Raji (cell line): Measurements from ENCODE around the gene ACSL6.

ENCODE experiments used
- POLR2A ChIP-seq: IDR thresholded peaks from 2 replicates; pipeline ENCODE4 v1.6.1; 2011; ENCODE audit warnings: low read depth, low read length, control low read depth; ENCODE audit not compliant: insufficient read depth

ACSL6 gene, protein sequence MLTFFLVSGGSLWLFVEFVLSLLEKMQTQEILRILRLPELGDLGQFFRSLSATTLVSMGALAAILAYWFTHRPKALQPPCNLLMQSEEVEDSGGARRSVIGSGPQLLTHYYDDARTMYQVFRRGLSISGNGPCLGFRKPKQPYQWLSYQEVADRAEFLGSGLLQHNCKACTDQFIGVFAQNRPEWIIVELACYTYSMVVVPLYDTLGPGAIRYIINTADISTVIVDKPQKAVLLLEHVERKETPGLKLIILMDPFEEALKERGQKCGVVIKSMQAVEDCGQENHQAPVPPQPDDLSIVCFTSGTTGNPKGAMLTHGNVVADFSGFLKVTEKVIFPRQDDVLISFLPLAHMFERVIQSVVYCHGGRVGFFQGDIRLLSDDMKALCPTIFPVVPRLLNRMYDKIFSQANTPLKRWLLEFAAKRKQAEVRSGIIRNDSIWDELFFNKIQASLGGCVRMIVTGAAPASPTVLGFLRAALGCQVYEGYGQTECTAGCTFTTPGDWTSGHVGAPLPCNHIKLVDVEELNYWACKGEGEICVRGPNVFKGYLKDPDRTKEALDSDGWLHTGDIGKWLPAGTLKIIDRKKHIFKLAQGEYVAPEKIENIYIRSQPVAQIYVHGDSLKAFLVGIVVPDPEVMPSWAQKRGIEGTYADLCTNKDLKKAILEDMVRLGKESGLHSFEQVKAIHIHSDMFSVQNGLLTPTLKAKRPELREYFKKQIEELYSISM

DNA sequence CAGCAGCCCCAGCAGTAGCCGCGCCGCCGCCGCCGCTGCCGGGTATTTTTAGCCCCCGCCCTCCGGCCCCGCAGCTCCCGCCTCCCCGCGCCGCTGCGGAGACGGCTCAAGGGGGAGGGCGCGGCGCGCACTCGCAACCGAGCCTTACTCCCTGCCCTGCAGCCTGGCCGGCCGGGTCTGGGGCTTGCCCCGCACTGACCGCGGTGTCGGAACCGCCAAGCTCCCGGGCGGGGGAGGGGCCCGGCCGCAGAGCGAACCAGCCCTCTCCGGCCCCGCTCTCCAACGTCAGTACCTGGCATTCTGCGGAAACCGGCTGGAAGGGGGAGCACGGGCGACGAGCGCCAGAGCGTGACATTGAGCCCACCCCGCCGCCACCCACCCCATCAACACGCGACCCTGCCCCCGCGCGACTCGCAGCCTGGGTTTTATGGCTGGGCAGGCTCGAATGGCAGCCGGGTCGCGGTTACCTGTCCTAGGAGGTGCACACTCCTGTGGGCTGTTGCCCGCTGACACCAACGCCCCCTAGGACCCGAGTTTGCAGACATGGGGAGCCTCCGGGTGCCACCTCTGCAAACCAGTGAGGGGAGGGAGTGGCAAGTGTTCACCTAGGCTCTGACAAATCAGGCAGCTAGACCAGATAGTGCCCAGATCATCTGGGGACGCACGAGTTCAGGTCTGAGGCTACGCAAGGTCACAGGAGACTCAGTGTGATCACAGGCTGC is at the start of gene ACSL6:
Gene ACSL6 (minus strand): TSS at position 37 of the 722 bp plus-strand sequence. CDS start 105 bp downstream, outside the sequence.
- TF ChIP-seq POLR2A = no peak

DNA sequence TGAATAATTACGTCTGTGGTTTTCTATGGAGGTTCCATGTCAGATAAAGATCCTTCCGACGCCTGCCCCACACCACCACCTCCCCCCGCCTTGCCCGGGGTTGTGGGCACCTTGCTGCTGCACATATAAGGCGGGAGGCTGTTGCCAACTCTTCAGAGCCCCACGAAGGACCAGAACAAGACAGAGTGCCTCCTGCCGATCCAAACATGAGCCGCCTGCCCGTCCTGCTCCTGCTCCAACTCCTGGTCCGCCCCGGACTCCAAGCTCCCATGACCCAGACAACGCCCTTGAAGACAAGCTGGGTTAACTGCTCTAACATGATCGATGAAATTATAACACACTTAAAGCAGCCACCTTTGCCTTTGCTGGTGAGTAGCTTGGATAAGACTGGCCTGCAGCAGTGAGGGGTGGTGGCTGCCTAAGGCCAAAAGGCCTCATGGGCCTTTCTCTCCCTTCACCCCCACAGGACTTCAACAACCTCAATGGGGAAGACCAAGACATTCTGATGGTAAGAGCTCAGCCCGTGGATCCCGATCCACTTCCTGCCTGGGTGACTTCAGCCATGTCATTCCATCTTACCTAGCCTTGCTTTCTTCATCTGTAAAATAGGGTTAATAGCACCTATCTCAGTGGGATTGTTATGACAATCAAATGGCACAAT is 49.2 kb upstream of the ACSL6 start, which contains the start of gene IL3:
Gene IL3 (plus strand): TSS at position 155 of the 661 bp plus-strand sequence. CDS start 52 bp downstream, at position 207.
- TF ChIP-seq POLR2A = no peak

DNA sequence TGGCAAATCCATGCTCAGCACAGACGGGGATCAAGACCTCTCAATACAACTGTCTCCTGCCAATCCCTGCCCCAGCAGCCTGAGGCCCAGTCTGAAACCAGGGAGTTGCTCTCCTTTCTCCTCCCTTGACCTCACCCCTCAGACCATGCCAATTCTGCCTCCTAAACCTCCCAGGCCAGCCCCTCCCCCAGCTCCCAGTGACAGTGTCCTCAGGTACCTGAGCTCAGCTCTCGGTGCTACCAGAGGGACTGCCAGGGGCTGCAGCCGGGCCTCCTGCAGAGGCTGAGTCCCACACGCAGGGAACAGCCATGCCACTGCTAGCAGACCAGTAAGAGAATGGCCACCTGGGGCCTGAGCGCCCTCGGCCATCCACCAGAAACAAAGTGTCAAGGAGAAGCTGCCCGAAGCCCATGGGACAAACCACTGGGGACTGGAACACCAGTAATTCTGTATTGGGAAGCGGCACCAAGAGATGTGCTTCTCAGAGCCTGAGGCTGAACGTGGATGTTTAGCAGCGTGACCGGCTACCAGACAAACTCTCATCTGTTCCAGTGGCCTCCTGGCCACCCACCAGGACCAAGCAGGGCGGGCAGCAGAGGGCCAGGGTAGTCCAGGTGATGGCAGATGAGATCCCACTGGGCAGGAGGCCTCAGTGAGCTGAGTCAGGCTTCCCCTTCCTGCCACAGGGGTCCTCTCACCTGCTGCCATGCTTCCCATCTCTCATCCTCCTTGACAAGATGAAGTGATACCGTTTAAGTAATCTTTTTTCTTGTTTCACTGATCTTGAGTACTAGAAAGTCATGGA is 48.4 kb upstream of the ACSL6 start:
- no peak for TF ChIP-seq POLR2A

DNA sequence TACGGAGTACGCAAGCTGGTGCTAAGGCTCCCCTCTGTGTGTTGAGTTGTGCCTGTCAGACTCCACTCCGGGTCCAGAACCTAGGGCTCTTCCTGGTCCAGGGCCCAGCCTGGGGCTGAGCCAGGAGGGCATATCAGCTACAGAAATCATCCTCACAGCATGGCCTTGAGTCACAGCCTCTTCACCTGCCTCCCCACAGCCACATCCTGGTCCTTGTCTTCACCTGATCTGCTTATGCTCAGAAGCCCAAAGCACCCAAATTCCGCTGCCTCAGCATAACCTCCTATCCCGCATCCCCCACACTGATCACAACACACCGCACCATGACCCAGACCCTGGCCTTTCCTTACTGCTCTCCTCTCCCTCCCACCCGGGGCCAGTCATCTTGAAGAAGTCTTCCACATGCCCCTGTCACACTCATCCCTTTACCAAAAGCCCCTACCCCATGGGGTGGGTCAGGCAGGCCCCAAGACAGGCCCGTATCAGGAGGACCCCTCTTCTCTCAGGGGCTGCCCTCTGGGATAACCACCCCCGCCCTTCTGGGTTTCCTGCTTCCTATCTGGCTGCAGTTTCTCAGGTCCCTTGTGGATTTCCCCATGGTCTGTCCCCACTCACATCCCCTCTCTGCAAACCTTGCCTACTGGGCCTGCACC is 47.7 kb upstream of the ACSL6 start:
- no peak for TF ChIP-seq POLR2A

DNA sequence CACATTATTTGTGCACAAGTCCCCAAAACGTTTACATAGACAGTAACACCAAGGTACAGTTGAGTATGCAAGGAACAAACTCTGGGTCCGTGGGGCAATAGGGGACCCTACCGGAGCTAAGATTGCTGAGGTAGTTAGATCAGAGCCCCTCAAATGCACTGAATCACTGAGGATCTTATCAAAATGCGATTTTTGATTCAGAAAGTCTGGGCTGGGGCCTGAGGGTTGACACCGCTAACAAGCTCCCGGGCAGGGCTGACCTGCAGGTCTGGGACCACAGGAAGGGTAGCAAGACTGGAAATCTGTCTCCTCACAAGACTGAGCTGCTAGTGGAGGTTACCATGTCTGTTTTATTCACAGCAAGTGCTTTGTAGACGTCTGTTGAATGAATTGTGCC is 47.2 kb upstream of the ACSL6 start:
- no peak for TF ChIP-seq POLR2A

DNA sequence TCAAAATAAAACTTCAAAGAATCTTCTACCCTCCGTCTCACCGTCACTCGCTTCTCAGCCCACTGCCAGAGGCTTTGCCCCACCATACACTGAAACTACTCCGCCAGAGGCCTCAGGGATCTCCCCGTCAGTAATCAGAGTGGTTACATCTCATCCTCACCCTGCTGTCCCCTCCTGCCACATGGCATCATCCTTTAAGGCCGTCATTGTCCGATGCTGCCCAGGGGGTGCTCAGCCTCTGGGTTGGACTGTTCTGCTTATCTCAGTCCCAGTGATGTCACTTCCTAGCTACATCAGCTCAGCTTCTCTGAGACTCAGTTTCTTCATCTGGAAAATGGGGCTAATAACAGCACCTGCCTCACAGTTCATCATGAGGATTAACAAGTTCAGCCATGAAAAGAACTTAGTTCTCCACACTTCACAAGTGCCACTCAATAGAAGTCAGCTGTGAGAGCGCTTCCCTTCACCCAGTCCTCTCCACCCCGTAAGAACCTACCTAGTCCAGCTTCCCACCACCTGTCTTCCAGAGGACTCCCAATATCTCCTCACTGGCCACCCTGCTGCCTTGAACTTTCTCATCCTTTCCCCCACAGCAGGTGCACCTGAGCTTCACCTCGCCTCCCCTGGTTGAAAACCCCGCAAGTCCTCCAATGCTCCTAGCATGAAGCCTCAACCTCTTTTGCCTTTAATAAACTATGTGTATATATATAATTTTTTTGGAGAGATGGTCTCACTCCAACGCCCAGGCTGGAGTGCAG is 46.2 kb upstream of the ACSL6 start:
- TF ChIP-seq POLR2A = no peak

DNA sequence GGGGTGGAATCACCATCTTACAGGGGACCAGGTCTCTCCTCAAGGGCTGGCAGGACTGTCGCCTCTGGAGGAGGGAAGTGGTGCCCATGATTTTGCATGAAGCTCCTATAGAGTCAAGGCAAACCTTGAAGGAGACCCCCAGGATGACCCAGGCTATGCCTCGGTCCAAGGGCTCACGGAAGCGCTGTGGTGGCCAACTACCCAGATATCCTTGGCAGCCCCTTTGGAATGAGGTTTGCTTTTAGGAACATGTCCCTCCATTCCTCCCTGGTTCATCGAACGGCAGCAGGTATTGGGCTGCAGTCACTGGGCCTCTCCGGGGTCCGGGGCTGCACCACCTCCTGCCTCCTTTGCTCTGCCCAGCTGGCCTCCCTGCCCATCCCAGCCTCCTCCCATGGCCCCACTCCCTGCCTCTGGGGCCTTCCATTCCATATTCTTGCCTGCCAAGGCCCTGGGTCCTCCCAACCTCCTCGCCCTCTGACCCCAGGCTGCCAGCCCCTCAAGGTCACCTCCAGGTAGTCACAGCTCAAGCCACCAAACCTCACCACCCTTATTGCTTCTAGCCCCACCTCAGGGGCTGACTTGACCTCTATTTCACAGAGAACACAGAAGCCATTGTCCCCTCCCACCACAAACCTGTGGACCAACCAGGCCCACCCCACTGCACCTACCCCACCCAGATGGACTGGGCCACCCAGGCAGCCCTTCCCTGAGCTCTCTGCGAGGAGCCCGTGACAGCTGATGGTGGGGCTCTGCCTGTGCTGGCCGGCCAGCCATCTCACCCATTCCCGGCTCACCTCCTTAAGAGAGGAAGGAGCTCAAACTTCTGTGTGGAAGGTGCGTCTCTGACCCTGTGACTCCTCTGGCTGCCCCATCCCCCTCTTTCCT is 45.4 kb upstream of the ACSL6 start:
- no peak for TF ChIP-seq POLR2A

DNA sequence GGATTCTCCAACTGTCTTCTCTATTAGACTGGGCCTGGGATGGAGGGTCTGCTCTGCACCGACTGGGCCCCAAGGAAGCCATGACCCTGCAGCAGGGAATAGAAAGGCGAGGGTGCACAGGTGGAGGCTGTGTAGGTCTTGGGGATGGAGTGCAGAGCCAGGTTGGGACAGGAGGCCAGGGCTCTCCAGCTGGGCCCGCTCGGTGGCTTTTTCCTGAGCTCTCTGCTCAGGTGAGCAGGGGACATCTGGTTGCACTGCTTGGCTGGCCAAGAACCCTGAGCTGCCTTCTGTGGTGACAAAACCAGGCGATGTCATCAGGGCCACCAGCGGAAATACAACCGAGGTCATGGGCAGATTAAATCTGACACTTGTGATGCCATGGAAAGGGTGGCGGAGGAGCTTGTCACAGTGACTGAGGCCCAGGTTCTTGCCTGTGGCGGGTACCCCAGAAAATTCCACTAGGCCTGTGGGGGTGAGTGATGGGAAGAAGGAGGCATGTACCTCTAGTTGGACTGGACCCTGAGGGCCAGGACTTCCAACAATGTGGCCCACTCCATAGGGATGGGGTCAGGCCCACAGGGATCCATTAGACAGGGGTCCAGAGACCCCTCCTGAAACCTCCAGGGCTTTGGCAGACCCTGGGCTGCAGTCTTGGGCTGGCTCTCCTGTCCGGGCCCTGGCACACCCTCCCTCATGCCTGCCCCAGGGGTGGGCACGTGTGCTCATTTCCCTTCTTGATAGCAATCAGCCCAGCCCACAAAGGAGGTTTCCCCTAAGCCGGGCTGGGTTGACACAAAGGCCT is 44.6 kb upstream of the ACSL6 start:
- no peak for TF ChIP-seq POLR2A

DNA sequence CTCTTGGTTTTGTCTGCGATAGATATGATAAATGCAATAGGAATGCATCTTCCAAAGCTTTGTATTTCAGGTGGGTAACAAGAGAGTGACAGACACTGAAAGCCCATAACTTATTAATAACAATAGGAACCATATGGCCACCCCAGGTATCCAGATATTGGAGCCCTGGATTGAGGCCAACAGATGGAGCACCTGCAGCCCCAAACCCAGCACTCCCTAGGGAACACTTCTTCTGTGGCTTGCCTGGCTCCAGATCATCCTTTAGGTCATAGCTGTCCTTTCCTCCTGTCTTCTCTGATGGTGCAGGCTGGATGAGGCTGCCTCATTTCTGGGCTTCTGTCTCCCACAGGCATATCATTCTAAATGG is 44.0 kb upstream of the ACSL6 start:
- no peak for TF ChIP-seq POLR2A

DNA sequence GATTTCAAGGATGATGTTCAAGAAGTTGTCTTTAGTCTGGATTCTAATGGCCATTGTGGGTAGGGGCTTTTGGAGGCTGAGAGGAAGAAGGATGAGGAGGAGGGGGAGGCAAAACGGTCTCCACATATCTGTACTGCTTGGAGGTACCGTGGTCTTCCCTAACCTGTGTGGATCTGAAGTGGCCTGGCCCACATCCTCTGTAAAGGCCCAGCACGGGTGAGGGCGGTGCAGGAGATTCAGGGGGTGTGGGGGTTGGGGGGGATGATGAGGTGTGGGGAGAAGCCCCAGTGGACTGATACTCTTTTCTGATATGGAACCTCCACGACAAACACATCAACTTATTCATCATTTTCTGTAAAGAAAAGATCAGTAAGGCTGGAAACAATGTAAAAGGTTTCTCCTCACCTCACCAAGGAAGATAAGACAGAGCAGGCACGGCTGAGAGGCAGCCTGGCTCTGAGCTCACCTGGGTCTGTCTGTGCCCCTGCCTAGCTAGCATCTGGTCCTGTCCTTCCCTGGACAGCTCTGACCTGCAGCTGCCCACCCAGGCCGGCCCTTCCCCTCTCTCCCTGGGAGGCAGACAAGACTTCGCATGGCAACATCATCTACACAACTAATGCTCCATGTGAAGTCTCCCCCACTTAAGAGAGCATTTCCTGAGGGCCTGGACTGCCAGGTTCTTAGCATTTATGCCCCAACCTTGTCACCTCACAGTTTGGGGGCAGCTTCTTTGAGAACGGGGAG is 43.4 kb upstream of the ACSL6 start:
- no peak for TF ChIP-seq POLR2A

DNA sequence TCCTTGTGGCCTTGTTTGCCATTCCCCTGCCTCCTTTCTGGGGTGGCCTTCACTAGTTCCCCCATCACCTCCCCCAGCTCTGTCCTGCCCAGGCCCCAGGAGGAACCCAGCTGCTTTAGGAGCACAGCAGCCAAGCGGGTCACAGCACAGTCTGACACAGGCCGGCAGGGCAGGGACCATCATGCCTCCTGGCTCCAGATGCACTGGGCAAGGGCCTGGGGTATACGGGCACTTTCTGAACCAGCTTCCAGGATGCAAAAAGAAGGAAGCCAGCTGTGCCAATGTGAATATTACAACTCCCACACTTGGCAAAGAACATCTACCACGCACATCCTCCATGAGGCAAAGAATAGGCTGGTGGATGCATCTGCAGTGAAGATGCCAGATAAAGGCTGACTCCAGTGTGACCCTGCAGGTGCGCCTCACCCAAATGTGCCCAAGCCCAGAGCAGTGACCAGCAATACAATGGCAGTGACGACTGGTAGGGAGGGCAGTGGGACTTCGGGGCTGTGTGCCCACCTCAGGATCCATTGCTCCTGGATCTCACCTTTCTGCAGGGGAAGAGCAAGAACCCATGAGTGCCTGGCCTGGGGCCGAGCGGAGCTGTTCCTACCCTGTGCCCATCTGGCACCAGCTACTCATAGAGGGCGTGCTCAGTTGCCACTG is 42.7 kb upstream of the ACSL6 start:
- no peak for TF ChIP-seq POLR2A
